Amygdala (tissue), 56 donors: ENCODE measurements around the gene CACNA1D.
A peak's percentile ranks its signal among the peaks of the same experiment; 100 is the strongest.

ENCODE experiments used
- DNase-seq, 56 donors: peaks; one replicate each; lab custom pipeline; 2025; lab: John Stamatoyannopoulos, UW

CACNA1D gene

DNA sequence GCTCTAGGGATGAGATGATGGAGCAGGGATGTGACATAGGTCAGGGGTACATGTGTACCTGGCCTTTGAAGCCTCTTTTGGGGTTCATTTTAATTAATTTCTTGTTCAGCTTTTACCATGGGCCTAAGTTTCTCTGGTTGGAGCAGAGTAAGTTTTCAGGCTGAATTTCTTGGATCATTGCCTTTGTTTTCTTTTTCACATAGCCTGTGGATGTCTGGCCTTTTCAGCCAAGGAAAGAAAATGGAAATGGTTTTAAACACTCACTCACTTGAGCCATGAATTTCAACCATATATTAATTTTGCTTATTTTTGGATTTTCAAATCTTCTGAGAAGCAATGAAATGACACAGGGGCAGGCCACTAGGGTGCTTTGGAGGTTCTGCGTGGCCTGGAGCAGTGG, 30.2 kb downstream of the CACNA1D start:
- no peak for DNase-seq

DNA sequence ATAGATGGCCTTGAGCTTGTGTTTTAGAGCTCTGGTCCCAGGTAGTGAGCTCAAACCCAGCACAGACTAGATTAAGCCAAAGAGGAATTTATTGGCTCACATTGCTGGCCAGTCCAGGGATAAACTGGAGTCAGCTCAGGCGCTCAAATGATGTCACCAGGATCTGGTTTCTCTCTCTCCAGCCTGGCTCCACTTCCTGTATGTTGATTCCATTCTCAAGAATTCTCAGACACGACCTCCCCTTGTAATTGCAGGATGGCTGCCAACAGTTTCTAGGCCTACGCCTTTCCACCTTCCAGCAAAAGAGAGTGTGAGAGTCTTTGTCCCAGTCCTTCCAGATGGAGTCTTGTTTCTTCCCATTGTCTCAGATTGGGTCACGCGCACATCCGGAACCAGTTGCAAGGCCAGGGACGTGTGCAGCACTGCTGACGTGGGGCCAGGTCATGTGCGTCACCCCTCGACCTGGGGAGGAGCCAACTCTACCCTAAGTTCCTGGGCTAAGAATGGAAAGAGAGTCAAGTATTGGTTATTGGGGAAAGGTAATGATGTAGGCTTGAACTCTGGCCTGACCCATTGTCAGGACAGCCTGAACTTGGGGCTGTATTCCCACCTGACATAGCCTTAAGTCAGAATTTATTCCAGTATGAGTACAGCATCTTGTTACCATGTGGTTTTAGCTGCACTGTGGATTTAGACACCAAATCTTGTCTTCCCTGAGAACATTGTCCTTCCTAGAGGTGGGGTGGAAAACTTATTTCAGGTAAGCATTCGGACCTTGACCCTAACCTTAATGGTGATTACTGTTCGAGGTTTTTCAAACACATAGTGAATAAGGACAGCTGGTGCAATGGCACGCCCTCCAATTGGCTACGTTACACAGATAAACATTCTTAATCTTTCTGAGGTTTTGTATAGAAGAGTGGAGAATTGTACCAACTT, 31.6 kb downstream of the CACNA1D start:
- no peak for DNase-seq

DNA sequence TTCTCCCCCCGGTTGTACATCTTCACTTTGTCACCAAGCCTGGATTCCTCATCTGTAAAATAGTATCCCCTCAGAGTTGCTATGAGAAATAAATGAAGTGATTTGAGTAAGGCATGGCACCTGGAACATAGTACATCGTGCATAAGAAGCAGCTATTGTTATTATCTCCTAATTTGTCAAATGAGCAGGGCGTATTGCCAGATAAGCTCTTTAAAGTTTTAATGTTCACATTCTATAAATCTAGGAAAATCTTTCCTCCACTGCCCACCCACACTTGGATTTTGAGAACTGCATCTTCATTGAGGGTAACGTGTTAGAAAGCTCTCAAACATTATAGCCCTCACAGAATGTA, 32.3 kb downstream of the CACNA1D start:
- DNase-seq = no peak

DNA sequence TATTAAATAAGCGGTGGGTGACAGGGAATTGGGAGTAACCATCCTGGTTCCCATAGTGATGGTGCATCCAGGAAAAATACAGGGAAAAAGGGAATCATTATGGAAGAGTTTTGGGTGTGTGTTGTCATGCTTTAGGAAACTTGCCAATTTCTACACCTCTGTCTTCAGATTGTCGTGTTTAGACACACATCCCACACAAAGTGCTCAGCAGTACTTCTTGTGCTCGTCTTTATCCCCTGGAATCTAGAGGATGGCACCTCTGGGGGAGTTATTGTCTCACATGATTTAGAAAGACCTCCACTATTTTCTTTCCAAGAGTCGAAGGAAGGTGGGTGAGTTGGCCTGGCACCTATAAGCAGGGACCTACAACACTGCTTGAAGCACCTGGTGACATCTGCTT, 35.8 kb downstream of the CACNA1D start:
- peak in 1 of 56 donors; percentile 12 for DNase-seq

DNA sequence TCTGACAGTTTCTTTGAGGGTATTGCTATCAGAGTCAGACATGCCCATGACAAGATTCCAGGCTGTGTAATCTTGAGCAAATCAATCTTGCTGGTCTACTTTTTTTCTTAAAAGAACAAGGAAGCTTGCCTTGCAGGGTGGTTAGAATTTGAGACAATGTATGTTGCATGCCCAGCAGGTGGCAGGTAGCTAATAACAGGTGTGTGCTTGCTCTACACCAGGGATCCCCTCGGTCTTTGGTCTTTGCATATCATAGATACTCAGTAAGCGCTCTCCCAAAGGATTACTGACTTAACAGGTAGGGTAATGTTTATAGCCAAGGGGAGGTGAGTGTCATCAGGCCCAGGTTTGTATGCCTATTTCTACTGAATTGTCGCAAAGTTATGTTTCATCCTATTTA, 37.3 kb downstream of the CACNA1D start:
- no peak for DNase-seq

DNA sequence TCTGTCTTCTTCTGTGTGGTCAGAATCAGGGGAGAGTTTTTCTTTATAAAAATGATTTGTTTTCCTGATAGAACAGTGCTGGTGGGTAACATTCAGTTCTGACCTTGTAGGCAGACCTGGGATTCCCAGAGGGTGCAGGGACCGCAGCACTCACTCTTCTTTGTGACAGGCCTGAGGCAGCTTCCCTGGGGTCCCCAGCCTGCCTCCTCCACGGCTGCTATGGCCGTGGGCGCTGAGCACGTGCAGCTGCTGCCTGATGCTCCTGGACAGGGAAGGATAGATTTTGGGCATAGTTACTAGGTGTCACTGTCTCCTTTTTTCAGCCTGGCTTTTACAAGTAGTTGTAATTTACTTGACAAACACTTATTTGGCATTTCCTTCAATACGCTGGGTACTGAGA, 39.1 kb downstream of the CACNA1D start:
- no peak for DNase-seq

DNA sequence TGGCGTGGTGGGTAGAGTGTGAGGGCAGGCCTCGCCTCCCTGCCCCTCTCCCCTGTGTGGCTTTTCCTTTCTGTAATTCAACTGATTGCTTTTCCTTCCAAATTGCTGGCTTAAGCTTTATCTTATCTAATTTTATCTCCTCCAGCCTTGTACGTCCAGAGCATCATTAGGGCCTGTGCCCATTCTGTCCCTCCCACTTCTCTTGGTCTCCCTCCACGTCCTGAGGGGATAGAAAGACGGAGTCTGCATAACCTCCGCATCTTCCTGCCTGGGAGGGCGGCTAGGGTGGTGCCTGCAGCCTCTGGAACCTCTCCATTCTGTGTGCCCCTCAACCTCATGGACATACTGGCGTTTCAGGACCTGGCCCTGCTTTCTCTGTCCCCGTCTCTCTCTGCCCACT, 39.8 kb downstream of the CACNA1D start:
- no peak for DNase-seq

DNA sequence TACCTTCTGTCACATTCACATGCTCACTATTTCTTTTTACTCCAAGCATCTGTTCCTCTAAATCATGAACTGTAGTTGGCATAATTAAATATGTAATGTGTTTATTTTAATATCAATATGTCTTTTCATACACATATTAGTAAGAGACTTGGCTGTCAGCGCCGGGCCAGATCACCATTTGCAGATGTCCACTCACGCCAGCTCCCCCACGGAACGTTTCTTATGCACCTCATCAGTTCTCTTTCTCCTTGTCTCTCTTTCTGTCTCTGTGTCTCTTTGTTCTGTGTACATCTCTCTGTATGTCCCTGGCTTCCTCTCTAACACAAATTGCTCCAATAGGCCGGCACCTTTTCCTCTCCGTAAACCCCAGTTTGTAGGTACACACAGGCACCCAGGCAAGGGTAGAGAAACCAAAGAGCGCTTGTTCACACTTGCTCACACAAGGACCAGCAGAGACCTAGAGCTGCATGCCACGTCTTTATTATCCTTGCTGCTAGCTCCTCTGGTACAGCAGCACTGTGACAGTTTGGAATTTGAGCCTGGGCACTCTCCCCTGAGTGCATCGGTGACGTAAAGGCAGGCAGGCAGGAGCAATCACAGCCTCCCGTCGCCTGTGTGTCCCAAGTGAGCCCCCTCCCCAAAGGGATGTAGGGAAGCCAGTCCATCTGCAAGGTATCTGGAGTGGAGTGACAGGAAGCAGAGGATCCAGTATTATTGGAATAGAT, 40.4 kb downstream of the CACNA1D start:
- DNase-seq = peak in 2 of 56 donors; percentile 12 to 16

DNA sequence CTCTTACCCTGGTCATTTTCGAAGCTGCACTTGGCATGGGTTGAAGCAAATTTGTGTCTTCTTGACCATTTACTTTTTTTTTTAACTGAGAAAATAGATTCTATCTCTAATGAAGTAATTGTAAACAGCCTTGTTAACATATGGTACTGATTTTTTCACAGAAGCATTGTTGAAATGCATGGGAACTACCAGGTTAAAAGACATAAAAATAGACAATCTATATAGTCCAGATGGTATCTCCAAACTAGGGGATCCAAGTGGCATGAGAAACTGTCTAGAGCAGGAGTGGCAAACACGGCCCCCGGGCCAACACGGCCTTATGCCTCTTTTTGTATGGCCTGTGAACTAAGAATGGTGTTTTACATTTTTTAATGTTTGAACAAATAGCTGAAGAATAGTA, 41.9 kb downstream of the CACNA1D start:
- no peak for DNase-seq

DNA sequence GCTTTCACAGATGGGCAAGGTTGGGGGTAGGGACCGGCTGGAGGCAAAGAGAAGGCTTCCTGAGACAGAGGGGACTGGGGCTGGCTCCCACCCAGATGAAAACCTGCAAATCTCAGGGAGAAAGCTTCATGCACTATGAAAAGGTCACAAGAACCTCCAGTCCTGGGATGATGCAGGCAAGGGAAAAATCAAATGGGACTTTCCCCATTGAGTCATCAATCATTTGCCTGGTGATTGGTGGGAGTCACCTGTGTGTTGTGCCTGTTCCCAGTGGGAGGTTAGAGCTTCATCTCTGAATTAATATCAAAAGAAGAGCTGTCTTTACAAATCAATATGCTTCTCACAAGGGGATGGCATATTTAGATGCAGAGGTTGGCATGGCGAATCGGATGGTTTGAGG, 49.9 kb downstream of the CACNA1D start:
- no peak for DNase-seq

DNA sequence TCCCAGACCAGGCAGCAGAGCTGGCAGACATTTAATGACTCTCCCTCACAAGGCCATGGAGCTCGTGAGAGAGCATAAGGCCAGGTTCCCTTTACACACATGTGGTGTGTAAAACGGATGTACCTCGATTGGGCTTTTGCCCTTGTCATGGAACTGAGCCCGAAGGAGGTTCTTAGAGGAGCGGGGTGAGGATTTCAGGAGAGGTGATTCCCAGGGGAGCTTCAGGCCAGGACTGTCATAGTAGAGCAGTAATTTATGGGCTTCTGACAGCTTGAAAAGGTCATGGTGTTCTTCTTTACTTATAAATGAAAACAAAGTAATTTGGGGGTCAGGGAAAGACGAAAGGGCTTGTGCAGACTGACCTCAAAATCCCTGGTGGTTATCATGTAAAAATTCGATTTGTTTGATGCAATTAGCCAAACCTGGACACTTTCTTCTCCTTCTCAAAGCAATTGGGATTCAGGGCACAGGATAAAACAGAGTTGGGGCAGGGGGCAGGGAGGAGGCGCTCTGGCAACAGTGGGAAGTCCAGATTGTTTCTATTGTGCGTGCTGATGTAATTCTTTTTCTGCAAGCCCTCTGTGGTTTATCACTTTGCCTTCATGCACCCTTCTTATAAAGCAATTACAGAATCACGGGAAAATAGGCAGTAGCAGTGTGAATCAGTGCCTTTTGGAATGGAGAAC, 51.0 kb downstream of the CACNA1D start:
- DNase-seq = no peak

DNA sequence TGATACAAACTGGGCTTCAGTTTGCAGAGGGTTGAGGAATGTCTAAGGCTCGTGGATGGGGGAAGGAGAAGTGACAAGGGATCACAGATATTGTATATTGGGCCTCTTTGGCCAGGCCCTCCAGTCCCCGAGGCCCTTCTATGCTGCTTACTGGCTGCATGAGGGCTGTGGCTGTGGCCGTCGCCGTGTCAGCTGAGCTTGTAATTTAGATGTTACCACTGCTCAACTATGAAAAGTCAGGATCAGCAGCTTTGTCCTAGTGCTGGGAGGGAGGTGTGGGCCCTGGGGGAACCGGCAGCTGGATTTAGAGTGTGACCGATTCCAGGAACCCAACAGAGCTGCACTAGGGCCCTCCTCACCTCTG, 51.6 kb downstream of the CACNA1D start:
- no peak for DNase-seq

DNA sequence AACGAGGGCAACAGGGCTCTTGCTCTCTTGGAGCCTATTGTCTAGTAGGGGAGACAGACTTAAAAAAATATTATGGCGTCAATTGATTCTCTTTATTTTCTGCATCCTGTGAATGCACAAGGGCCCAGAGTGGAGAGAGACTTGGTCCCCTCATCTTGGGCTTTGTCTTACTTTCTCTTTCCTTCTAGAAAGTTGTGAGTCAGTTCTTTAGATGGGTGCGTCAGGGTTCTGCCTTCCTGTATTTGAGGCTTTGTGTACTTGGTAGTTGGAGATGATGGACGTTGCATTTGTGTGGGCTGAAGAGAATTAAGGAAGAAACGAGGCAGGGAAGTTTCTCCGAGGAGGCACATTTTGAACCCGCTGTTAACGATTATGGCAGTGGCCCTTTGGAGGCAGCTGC, 52.9 kb downstream of the CACNA1D start:
- no peak for DNase-seq

DNA sequence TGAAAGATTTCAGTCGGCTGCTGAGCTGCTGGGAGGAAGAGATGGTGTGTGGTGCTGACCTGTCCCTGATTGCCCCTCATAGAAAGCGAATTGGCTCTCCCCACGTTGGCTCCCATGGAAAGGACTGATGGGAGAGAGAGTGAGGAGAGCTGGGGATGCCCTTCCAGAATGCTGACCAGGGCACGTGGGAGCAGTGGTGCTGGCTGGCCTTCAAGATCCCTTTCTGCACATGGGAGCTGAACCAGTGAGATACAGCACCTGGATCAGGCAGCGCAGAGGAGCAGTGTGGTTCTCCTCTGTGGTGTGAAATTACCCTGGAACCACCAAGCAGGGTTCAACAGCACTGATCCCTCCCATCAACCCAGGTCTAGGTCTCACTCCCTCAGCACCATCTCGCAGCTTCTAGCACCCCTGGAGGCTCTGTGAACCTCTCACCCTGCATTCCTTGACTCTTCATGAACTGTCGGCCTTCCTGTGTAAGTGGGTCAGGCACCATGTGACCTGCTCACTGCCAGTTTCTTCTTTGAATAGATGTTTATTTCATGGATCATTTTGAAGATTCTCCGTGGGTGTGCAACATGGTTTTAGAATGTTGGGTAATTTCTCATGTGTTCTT, 55.7 kb downstream of the CACNA1D start:
- DNase-seq = no peak

DNA sequence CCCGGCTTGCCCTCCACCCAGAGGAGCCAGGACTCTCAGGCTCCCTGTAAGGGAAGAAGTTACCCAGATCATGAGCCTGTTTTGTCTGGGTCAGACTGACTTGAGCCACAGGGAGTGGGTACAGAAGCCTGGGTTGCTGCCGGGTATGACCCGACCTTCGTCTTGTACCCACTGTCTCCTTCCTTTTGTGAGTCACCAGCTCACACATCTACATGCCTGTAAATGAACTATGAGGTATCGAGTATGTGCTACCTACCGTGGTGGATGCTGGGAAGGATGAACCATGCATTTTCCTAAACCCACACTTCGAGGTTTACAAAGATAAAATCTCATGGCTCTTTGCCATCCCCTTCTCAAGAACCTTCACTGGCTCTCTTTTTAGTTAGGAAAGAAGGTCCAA, 56.9 kb downstream of the CACNA1D start:
- no peak for DNase-seq

DNA sequence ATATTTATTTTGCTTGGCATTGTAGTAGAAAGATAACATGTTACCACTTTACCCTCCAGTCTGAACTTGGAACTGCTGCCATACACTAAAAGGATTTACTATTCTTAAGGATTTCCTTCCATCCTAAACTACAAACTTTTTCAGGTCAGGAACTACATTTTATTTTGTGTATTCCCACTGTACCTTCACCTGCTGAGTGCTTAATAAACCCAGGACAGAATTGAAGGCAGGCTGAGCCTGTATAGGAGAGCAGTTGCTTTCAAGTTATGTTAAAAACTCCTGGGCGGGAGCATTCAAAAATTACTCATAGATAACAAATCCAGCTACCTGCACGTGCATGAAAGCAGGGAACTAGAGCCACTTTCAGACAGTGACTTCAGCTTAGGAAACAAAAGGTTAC, 58.3 kb downstream of the CACNA1D start:
- DNase-seq = no peak

DNA sequence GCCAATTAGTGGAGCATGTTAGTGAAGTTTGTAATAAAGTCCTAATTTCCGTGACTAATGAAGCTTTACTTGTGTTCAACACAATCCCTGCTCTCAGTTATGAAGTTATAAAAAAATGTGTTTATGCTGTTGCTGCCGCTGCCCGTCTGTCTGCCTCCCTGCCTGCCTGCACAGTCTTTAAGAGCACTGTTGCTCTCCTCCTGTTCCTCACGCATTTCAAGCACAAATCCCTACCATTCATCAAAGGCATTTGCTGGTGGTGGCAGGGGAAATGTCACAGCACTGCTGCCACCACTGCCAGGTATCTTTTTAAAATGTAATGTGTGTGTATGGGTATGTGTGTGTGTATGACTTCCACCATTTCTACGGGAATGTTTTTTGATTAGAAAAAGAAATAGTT, 58.8 kb downstream of the CACNA1D start:
- no peak for DNase-seq

DNA sequence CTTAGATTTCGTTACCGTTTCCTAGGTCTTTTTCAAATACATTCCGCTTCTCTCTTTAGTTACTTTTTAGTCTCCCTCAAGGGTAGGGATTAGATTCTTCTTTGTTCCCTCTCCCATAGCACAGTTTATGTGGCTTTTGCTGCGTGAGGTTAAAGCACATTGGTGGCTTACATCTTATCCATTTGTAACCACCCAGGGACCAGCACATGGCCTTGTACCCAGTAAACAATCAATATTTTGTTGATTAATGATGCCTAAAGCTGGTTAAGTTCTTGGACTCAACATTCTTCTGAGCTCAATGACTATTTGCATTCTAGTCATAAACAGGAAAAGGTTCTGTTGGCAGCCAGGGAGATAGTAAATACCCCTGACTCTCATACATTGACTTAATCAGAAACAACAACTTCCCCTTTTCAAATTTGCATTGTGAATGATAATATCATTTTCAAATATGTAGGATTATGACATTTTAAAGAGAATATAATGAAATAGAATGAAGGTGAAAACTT, 60.2 kb downstream of the CACNA1D start:
- DNase-seq = no peak

DNA sequence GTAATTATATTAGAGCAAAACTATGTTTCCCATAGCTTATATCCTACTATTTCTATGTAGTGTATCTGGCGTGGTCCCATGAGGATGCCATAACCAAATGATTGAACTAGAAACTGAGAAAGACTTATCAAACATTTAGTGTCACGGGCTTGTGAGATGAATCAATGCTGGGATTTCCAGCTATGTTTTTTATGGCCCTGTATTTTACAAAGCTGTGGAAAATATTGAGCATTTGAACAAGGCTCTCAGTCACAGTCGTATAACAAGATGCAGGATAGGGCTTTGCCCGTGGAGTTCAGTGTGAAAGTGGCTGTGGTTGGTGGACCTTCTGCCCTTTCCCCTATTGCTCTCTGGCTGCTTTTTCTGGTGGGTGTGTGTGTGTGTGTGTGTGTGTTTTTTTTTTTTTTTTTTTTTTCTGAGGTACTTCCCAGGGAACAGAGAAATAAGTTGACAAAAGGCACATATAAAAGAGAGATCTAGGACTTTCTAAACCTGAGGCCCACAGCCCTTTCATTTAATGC, 60.7 kb downstream of the CACNA1D start:
- no peak for DNase-seq

DNA sequence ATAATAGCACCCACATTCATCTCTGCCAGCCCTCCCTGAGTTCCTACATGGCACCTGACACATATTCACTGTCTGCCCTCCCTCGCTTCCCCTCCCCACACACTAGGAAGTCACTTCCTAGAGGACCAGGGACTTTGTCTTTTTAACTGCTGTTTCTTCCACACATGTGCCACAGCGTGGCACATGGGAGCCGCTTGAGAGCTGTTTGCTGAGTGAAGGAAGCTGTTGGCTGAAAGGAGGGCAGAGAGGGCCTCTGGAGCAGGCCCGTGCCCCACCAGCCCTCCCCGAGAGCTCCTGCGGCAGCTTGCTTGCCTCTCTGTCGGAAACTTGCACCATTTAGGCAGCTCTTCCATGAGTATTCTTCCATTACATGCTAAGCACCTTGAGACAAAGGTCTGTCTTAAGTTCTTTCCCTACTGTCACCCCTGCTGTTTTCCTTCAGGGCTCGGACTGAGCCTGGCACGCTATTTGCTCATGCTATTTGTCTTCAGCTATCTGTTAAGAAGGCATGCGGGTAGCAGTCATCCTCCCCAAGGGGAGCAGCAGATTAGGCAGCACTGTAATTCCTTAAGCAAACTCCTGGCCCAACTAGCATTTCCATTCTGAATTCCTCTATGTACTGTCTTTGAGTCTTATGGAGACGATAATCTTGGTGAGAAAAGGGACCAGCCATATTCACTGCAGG, 72.2 kb downstream of the CACNA1D start:
- DNase-seq = no peak
